ENCODE results near the gene ADM2. TPM values are rescaled to one million over a fixed set of nuclear protein-coding genes. Genes with fewer than 3 reads are reported as not detected.

Gene ADM2
- total and polyA plus RNA-seq, 2 of the 13 experiments (the other 11 are each of a cell fraction or from before 2014, with no cell fraction given) = 1.2 to 3.0 TPM

- FAIRE-seq = no peak
- no peak overlapping the region for H3K4me2 ChIP-seq (ENCODE audit: low read depth, low read length)
- H3K27ac ChIP-seq (ENCODE audit: extremely low read length, insufficient read depth, low read length) = no peak overlapping the region
- ChIA-PET POLR2A (interaction anchor here (1.5 kb wide), 1 partner anchor 10 kb away, joined by 5 read pairs; no protein-coding TSS in a partner anchor), CTCF (ENCODE audit: low intra/inter-chr PET ratio, low total read pairs) (no interaction called here)
- no peak overlapping the region for H2AFZ ChIP-seq (ENCODE audit: low read length)
- peaks cover 49% of the 10 kb centered on the region for H3K4me1 ChIP-seq (ENCODE audit: insufficient read depth, low read length)
- intact Hi-C loops (cut with micrococcal nuclease; ENCODE audit: unreplicated experiment) = no loop called here
- no peak for ATAC-seq
- in situ Hi-C loops (cut with HindIII; ENCODE audit: extremely low pct_ligation_motif_present, low pct_unique_long_range_greater_than_20kb) = no loop called here
- no TSS peak for BruUV-seq (replicated peaks)
- H3K9ac ChIP-seq (ENCODE audit: insufficient read depth, low read depth, low read length) = no peak overlapping the region
- H3K36me3 ChIP-seq (replicated peaks in 1 of 2; ENCODE audit: control insufficient read depth in 1 of 2, insufficient read depth in 2 of 2, low read length in 2 of 2) = no peaks in the 10 kb centered on the region
- no peaks in the 10 kb centered on the region; the same call in 1 of the 2 replicates for H4K20me1 ChIP-seq (ENCODE audit: insufficient read depth, low read length)
- H3K27me3 ChIP-seq (ENCODE audit: control insufficient read depth in 1 of 2, insufficient read depth in 2 of 2, low read length in 2 of 2) = no peaks in the 10 kb centered on the region
- WGBS (ENCODE audit: low lambda C conversion rate) = 72% methylated on average over 8 of the region's 18 CpGs
- no peaks in the 10 kb centered on the region for H3K9me3 ChIP-seq (ENCODE audit: low read length)
- H3K4me3 ChIP-seq (replicated peaks in 1 of 3; ENCODE audit: insufficient read depth in 1 of 3, low read depth in 2 of 3, low read length in 3 of 3) = peak overlapping the region in 1 of 3 experiments; percentile 64; a peak in 1 of 6 replicates
- H3K79me2 ChIP-seq (ENCODE audit: insufficient read depth, low read length) = no peaks in the 10 kb centered on the region
- no peak for DNase-seq (ENCODE audit: low spot score)
- TF ChIP-seq MEIS2 (CRISPR knock-in tag; IDR thresholded peaks at IDR 0.05) (no peak), SNAPC5 (CRISPR knock-in tag; IDR thresholded peaks at IDR 0.05; ENCODE audit: borderline replicate concordance) (no peak), TFDP2 (CRISPR knock-in tag; IDR thresholded peaks at IDR 0.05) (no peak), THAP8 (CRISPR knock-in tag; IDR thresholded peaks at IDR 0.05; ENCODE audit: borderline replicate concordance) (no peak)
Measured at GRCh38 chr22:50488006-50488677, 6.8 kb downstream of the ADM2 start.

- Histone ChIP-seq H3K9me3 (ENCODE audit: low read length) (no peaks in the 10 kb centered on the region), H3K79me2 (ENCODE audit: insufficient read depth, low read length) (no peaks in the 10 kb centered on the region), H3K4me2 (ENCODE audit: low read depth, low read length) (no peak overlapping the region), H3K27me3 (ENCODE audit: control insufficient read depth in 1 of 2, insufficient read depth in 2 of 2, low read length in 2 of 2) (no peaks in the 10 kb centered on the region), H3K4me3 (replicated peaks in 1 of 3; ENCODE audit: insufficient read depth in 1 of 3, low read depth in 2 of 3, low read length in 3 of 3) (no peak overlapping the region), H3K9ac (ENCODE audit: insufficient read depth, low read depth, low read length) (no peak overlapping the region), H2AFZ (ENCODE audit: low read length) (no peak overlapping the region), H3K27ac (ENCODE audit: extremely low read length, insufficient read depth, low read length) (no peak overlapping the region), H3K4me1 (ENCODE audit: insufficient read depth, low read length) (peaks cover 42% of the 10 kb centered on the region), H3K36me3 (replicated peaks in 1 of 2; ENCODE audit: control insufficient read depth in 1 of 2, insufficient read depth in 2 of 2, low read length in 2 of 2) (no peaks in the 10 kb centered on the region), H4K20me1 (ENCODE audit: insufficient read depth, low read length) (no peaks in the 10 kb centered on the region)
- intact Hi-C loops (cut with micrococcal nuclease; ENCODE audit: unreplicated experiment) = no loop called here
- ChIA-PET POLR2A (no interaction called here), CTCF (ENCODE audit: low intra/inter-chr PET ratio, low total read pairs) (no interaction called here)
- no peak for FAIRE-seq
- WGBS (ENCODE audit: low lambda C conversion rate) = 84% methylated on average over 19 of the region's 19 CpGs
- DNase-seq (ENCODE audit: low spot score) = no peak
- no TSS peak for BruUV-seq (replicated peaks)
- no peak for ATAC-seq
- in situ Hi-C loops (cut with HindIII; ENCODE audit: extremely low pct_ligation_motif_present, low pct_unique_long_range_greater_than_20kb) = no loop called here
- no peak for TF ChIP-seq MED8 (CRISPR knock-in tag; IDR thresholded peaks at IDR 0.05; ENCODE audit: insufficient replicate concordance)
- no peak for TF ChIP-seq ZNF263 (CRISPR knock-in tag; IDR thresholded peaks at IDR 0.05)
- no peak for TF ChIP-seq DR1 (CRISPR knock-in tag; IDR thresholded peaks at IDR 0.05)
- TF ChIP-seq CENPBD1 (CRISPR knock-in tag; IDR thresholded peaks at IDR 0.05; ENCODE audit: borderline replicate concordance, low read depth) = no peak
- no peak for TF ChIP-seq ZNF451 (CRISPR knock-in tag; IDR thresholded peaks at IDR 0.05)
- no peak for TF ChIP-seq SRY (CRISPR knock-in tag; IDR thresholded peaks at IDR 0.05)
- TF ChIP-seq ZNF354B (CRISPR knock-in tag; IDR thresholded peaks at IDR 0.05) = no peak
- no peak for TF ChIP-seq ELF3 (CRISPR knock-in tag; IDR thresholded peaks at IDR 0.05)
- TF ChIP-seq ZNF639 (CRISPR knock-in tag; conservative IDR thresholded peaks at IDR 0.05) = no peak
- no peak for TF ChIP-seq REL (CRISPR knock-in tag; conservative IDR thresholded peaks at IDR 0.05)
- no peak for TF ChIP-seq ELF4 (CRISPR knock-in tag; IDR thresholded peaks at IDR 0.05; ENCODE audit: borderline replicate concordance)
Measured at GRCh38 chr22:50488886-50489285, 7.5 kb downstream of the ADM2 start.

Data from HepG2 (cell line).